ENCODE measurements around the gene ZNF197. TPM values are rescaled to one million over a fixed set of nuclear protein-coding genes. Genes with fewer than 3 reads are reported as not detected.

Gene ZNF197
- total RNA-seq (2021) = 17.5 and 18.8 TPM in 2 replicates
- long read RNA-seq, transcript ZNF197-202 (6 exons, 3,275 nt) = major isoform, 12 of 53 reads
- long read RNA-seq, transcript ZNF197-203 (6 exons, 1,989 nt) = minor isoform, 6 of 53 reads
- long read RNA-seq, partial matches to known transcripts = 4 of 53 reads
- long read RNA-seq, other reads (novel, unspliced or antisense) = 28 of 53 reads

- Histone ChIP-seq H3K23me2 (ENCODE audit: insufficient read length, low read depth, low read length, poor library complexity, severe bottlenecking) (peaks cover 13% of the 10 kb centered on the region), H3K27ac (ENCODE audit: insufficient read length, low read depth, low read length) (no peak within 1 kb of the TSS), H3K23ac (ENCODE audit: insufficient read length, low read depth, low read length) (no peak within 1 kb of the TSS), H2AK5ac (ENCODE audit: insufficient read length, low read length) (no peak within 1 kb of the TSS), H2BK5ac (ENCODE audit: insufficient read length, low read length) (peak within 1 kb of the TSS; percentile 31), H3K9ac (ENCODE audit: extremely low read depth, insufficient read length, low read length) (peak within 1 kb of the TSS; percentile 75), H3K27me3 (ENCODE audit: insufficient read depth, low read length) (no peaks in the 10 kb centered on the region), H3K56ac (ENCODE audit: insufficient read length, low read depth, low read length) (no peak within 1 kb of the TSS), H2BK15ac (ENCODE audit: low read depth, low read length) (no peak within 1 kb of the TSS), H2AFZ (ENCODE audit: low read length) (peak within 1 kb of the TSS; percentile 91), H3K4ac (ENCODE audit: low read depth, low read length) (no peak within 1 kb of the TSS), H4K5ac (ENCODE audit: insufficient read length, low read depth, low read length) (no peak within 1 kb of the TSS), H3K14ac (ENCODE audit: insufficient read depth, low read length) (peak within 1 kb of the TSS; percentile 57), H4K20me1 (ENCODE audit: control insufficient read depth, insufficient read depth, insufficient read length) (no peaks in the 10 kb centered on the region), H4K91ac (ENCODE audit: insufficient read length, low read depth, low read length) (no peak within 1 kb of the TSS), H2BK20ac (ENCODE audit: low read depth, low read length, poor library complexity, severe bottlenecking) (no peak within 1 kb of the TSS), H4K8ac (replicated peaks; ENCODE audit: insufficient read length, low read depth, low read length) (no peak within 1 kb of the TSS), H3K4me1 (ENCODE audit: insufficient read depth, low read length) (no peaks in the 10 kb centered on the region), H3K18ac (ENCODE audit: insufficient read length, low read depth, low read length) (peak within 1 kb of the TSS; percentile 33), H2BK12ac (ENCODE audit: insufficient read length, low read depth, low read length) (no peak within 1 kb of the TSS), H3K9me3 (ENCODE audit: control insufficient read depth, low read depth, low read length) (no peaks in the 10 kb centered on the region), H3K79me1 (ENCODE audit: insufficient read depth, low read depth, low read length, poor library complexity, severe bottlenecking) (no peaks in the 10 kb centered on the region), H3K79me2 (ENCODE audit: insufficient read depth, low read length) (peaks cover 2% of the 10 kb centered on the region; the same call in 1 of the 2 replicates), H3T11ph (ENCODE audit: low read length) (no peak within 1 kb of the TSS), H2BK120ac (ENCODE audit: low read depth, low read length, poor library complexity, severe bottlenecking) (no peak within 1 kb of the TSS), H3K4me2 (ENCODE audit: insufficient read depth, insufficient read length, low read length) (peak within 1 kb of the TSS; percentile 98)
- Mint-ChIP-seq H3K4me3 (peak within 1 kb of the TSS; percentile 92 to 95), H3K36me3 (ENCODE audit: insufficient read depth in 1 of 3, low read depth in 3 of 3) (peaks cover 0 to 7% (median 6%) of the 10 kb centered on the region in 3 experiments; a peak in 3 of 7 replicates), H3K27me3 (ENCODE audit: low read depth) (peaks cover 1% of the 10 kb centered on the region; the same call in 1 of the 2 replicates), H3K27ac (peak within 1 kb of the TSS; percentile 83 to 94 (median 85)), H3K4me1 (peaks cover 9 to 10% of the 10 kb centered on the region in 2 experiments), H3K9me3 (no peaks in the 10 kb centered on the region)
- no CpG with 5 or more reads among the region's 47 CpGs for WGBS (ENCODE audit: extremely low coverage, insufficient read length, low lambda C conversion rate)
- DNase-seq = peak; percentile 92
- TF ChIP-seq, protein P1, sequence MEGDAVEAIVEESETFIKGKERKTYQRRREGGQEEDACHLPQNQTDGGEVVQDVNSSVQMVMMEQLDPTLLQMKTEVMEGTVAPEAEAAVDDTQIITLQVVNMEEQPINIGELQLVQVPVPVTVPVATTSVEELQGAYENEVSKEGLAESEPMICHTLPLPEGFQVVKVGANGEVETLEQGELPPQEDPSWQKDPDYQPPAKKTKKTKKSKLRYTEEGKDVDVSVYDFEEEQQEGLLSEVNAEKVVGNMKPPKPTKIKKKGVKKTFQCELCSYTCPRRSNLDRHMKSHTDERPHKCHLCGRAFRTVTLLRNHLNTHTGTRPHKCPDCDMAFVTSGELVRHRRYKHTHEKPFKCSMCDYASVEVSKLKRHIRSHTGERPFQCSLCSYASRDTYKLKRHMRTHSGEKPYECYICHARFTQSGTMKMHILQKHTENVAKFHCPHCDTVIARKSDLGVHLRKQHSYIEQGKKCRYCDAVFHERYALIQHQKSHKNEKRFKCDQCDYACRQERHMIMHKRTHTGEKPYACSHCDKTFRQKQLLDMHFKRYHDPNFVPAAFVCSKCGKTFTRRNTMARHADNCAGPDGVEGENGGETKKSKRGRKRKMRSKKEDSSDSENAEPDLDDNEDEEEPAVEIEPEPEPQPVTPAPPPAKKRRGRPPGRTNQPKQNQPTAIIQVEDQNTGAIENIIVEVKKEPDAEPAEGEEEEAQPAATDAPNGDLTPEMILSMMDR (conservative IDR thresholded peaks at IDR 0.05) = peak; percentile 26; the same call in 2 of the 3 replicates
Measured at GRCh38 chr3:44624749-44625480, at the start of gene ZNF197. Gene ZNF197, plus strand, starts transcription at chr3:44625036. Its CDS starts 4,119 bp downstream, at chr3:44629155.

Measured in H9 (cell line).